Measurements from ENCODE around the gene HDAC5. TPM values are rescaled to one million over a fixed set of nuclear protein-coding genes. Genes with fewer than 3 reads are reported as not detected.
A peak's percentile ranks its signal among the peaks of the same experiment; 100 is the strongest.

Gene HDAC5
- total and polyA plus RNA-seq, 4 donors = 29.6 to 77.4 (median 36.4) TPM

DNA sequence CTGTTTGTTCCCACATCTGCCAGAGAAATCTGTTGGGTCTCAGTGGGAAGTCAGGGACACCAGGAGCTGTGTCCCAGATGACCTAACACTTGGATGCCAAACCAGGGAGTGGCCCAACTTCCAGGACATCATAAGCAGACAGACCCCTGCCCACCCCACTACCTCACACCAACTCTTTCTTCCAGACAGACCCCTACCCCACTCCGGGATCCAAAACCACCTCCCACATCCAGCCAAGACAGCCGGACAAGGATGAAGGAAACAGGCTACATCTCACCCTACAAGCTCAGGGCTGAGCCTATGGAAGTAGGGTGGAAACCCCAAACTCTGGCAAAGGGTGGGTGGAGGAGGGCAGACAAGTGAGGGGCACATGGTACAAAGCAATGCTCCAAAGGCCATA, 3.6 kb downstream of the HDAC5 start:
- no peak overlapping the region for H3K4me3 ChIP-seq
- DNase-seq (no peak), ATAC-seq (ENCODE audit: insufficient read depth, low FRiP score) (no peak)
- no peak overlapping the region for H3K27ac ChIP-seq (ENCODE audit: low read depth in 1 of 2, low read length in 1 of 2)
- peaks cover 0 to 18% (median 3%) of the 10 kb centered on the region in 4 donors for H3K36me3 ChIP-seq (ENCODE audit: control insufficient read depth in 4 of 4, insufficient read depth in 4 of 4, low read length in 4 of 4)
- H3K9ac ChIP-seq (ENCODE audit: insufficient read depth in 1 of 2, low read length in 2 of 2) = no peak overlapping the region
- peaks cover 4 to 32% (median 20%) of the 10 kb centered on the region in 5 donors for H3K4me1 ChIP-seq (ENCODE audit: control insufficient read depth in 5 of 5, insufficient read depth in 5 of 5, low read length in 5 of 5)
- peaks cover 0 to 1% (median 0%) of the 10 kb centered on the region in 4 donors for H3K9me3 ChIP-seq (ENCODE audit: control insufficient read depth in 4 of 4, insufficient read depth in 3 of 4, low read length in 3 of 4)
- H3K27me3 ChIP-seq (ENCODE audit: control insufficient read depth in 3 of 3, insufficient read depth in 3 of 3, low read length in 2 of 3) = no peaks in the 10 kb centered on the region
- TF ChIP-seq, protein P1, sequence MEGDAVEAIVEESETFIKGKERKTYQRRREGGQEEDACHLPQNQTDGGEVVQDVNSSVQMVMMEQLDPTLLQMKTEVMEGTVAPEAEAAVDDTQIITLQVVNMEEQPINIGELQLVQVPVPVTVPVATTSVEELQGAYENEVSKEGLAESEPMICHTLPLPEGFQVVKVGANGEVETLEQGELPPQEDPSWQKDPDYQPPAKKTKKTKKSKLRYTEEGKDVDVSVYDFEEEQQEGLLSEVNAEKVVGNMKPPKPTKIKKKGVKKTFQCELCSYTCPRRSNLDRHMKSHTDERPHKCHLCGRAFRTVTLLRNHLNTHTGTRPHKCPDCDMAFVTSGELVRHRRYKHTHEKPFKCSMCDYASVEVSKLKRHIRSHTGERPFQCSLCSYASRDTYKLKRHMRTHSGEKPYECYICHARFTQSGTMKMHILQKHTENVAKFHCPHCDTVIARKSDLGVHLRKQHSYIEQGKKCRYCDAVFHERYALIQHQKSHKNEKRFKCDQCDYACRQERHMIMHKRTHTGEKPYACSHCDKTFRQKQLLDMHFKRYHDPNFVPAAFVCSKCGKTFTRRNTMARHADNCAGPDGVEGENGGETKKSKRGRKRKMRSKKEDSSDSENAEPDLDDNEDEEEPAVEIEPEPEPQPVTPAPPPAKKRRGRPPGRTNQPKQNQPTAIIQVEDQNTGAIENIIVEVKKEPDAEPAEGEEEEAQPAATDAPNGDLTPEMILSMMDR (IDR thresholded peaks at IDR 0.05; ENCODE audit: control extremely low read depth, extremely low read depth) = no peak
- 92 to 96% methylated on average over 2 of the region's 2 CpGs for WGBS, 2 donors

DNA sequence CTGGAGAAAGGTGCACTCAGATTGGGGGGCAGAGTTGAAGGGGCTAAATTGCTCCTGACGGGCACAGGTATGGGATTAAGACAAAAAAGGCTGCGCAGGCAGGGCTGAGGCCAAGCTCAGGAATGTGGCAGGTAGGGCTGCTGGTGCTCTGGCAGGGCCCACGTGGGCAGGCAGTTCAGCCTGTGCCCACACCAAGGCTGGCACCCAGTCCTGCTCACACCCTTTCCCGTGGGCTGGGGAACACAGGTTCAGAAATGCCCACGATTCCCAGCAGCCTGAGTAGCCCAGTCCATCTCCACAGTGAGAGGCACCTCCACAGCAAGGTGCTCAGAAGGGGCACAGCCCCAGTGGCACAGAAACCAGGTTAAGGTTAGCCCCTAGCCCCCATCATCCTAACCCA, 4.4 kb downstream of the HDAC5 start:
- no peak overlapping the region for H3K9ac ChIP-seq (ENCODE audit: insufficient read depth in 1 of 2, low read length in 2 of 2)
- peaks cover 0 to 1% (median 0%) of the 10 kb centered on the region in 4 donors for H3K9me3 ChIP-seq (ENCODE audit: control insufficient read depth in 4 of 4, insufficient read depth in 3 of 4, low read length in 3 of 4)
- peaks cover 0 to 25% (median 3%) of the 10 kb centered on the region in 4 donors for H3K36me3 ChIP-seq (ENCODE audit: control insufficient read depth in 4 of 4, insufficient read depth in 4 of 4, low read length in 4 of 4)
- 65 to 81% methylated on average over 5 of the region's 5 CpGs for WGBS, 2 donors
- H3K27ac ChIP-seq (ENCODE audit: low read depth in 1 of 2, low read length in 1 of 2) = peak overlapping the region in 1 of 2 donors; percentile 21
- no peak overlapping the region for H3K4me3 ChIP-seq
- no peak for ATAC-seq (ENCODE audit: insufficient read depth, low FRiP score)
- peaks cover 4 to 26% (median 20%) of the 10 kb centered on the region in 5 donors for H3K4me1 ChIP-seq (ENCODE audit: control insufficient read depth in 5 of 5, insufficient read depth in 5 of 5, low read length in 5 of 5)
- H3K27me3 ChIP-seq (ENCODE audit: control insufficient read depth in 3 of 3, insufficient read depth in 3 of 3, low read length in 2 of 3) = no peaks in the 10 kb centered on the region
- DNase-seq = no peak
- TF ChIP-seq, protein P1 (IDR thresholded peaks at IDR 0.05; ENCODE audit: control extremely low read depth, extremely low read depth) = no peak

DNA sequence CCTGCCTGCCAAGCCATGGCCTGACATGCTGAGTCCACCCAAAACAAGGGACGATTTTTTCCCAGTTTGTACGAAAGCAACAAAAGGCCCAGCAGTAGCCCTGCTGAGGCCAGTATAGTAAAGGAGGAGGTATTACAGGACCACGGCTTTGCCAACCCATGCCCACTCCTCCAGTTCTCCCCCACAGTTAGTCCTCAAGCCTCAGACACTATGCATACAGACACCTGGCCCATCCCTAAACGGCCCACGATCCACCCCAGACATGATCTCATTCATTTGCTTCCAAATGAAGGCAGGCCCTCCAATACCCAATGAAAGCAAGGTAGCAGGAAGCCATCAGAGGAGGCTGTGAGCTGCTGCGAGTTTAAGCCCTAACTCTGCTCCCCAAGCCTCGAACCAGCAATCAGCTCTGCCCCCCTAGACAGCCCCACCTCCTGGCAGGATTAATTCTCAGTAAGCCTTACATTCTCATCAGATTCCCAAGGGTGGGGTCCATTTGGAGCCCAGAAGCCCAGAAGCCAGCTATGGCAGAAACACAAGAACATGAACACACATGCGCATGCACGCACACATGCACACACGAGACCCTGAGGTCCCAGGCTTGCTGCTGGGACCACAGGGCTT, 4.9 kb downstream of the HDAC5 start:
- H3K9ac ChIP-seq (ENCODE audit: insufficient read depth in 1 of 2, low read length in 2 of 2) = no peak overlapping the region
- H3K9me3 ChIP-seq (ENCODE audit: control insufficient read depth in 4 of 4, insufficient read depth in 3 of 4, low read length in 3 of 4) = peaks cover 0 to 1% (median 0%) of the 10 kb centered on the region in 4 donors
- WGBS, 2 donors = 76 to 82% methylated on average over 10 of the region's 10 CpGs
- no peak for ATAC-seq (ENCODE audit: insufficient read depth, low FRiP score)
- no peak overlapping the region for H3K4me3 ChIP-seq
- H3K4me1 ChIP-seq (ENCODE audit: control insufficient read depth in 5 of 5, insufficient read depth in 5 of 5, low read length in 5 of 5) = peaks cover 4 to 26% (median 20%) of the 10 kb centered on the region in 5 donors
- no peaks in the 10 kb centered on the region for H3K27me3 ChIP-seq (ENCODE audit: control insufficient read depth in 3 of 3, insufficient read depth in 3 of 3, low read length in 2 of 3)
- DNase-seq = no peak
- H3K27ac ChIP-seq (ENCODE audit: low read depth in 1 of 2, low read length in 1 of 2) = peak overlapping the region in 1 of 2 donors; percentile 49
- peaks cover 0 to 25% (median 4%) of the 10 kb centered on the region in 4 donors for H3K36me3 ChIP-seq (ENCODE audit: control insufficient read depth in 4 of 4, insufficient read depth in 4 of 4, low read length in 4 of 4)
- TF ChIP-seq, protein P1 (IDR thresholded peaks at IDR 0.05; ENCODE audit: control extremely low read depth, extremely low read depth) = no peak

Measured in lung (tissue), 12 donors.